Activated CD4-positive, alpha-beta T cell treated with anti-CD3 and anti-CD28 coated beads, Interleukin-2, amount 10 ng/mL, durations not matched to agents 24 days and 14 days (primary cell): Measurements from ENCODE around the gene MAP3K10. TPM values are rescaled to one million over a fixed set of nuclear protein-coding genes. Genes with fewer than 3 reads are reported as not detected.

Experiments used
- DNase-seq: peaks from one replicate; pipeline ENCODE4 v3.0.0; 2022
- H3K27ac Mint-ChIP-seq: one replicate; pipeline ENCODE4 v1.8.0; 2022; ENCODE audit warnings: mild to moderate bottlenecking, mixed read lengths
- H3K27me3 Mint-ChIP-seq: one replicate; pipeline ENCODE4 v1.8.0; 2022; ENCODE audit warnings: mixed read lengths
- H3K36me3 Mint-ChIP-seq: one replicate; pipeline ENCODE4 v1.8.0; 2022; ENCODE audit warnings: low read depth, mild to moderate bottlenecking, mixed read lengths
- H3K4me1 Mint-ChIP-seq: one replicate; pipeline ENCODE4 v1.8.0; 2021; ENCODE audit warnings: mixed read lengths
- H3K4me3 Mint-ChIP-seq: one replicate; pipeline ENCODE4 v1.8.0; 2022; ENCODE audit warnings: mild to moderate bottlenecking, moderate library complexity, mixed read lengths
- H3K9me3 Mint-ChIP-seq: one replicate; pipeline ENCODE4 v1.8.0; 2021; ENCODE audit warnings: mixed read lengths
- intact Hi-C: fragments of 100-400 bp; cut with micrococcal nuclease; formaldehyde crosslinking; loops from one replicate; pipeline ENCODE4 v1.15.1; 2023
- total RNA-seq: library from RNA; stranded (reverse); gene quantifications from 2 replicates; pipeline ENCODE4 v1.2.3, GENCODE V29; 2022

MAP3K10 gene
- total RNA-seq, 1 donor from 2014 or later: 16.6 TPM

- peaks cover 7% of the 10 kb centered on the region for H3K36me3 Mint-ChIP-seq
- H3K27ac Mint-ChIP-seq: peak overlapping the region; percentile 66
- DNase-seq: no peak
- H3K4me3 Mint-ChIP-seq: no peak overlapping the region
- H3K9me3 Mint-ChIP-seq: no peaks in the 10 kb centered on the region
- intact Hi-C loops: no loop called here
- H3K27me3 Mint-ChIP-seq: peaks cover 34% of the 10 kb centered on the region
- peaks cover 19% of the 10 kb centered on the region for H3K4me1 Mint-ChIP-seq
Measured at GRCh38 chr19:40229484-40229883, 38.3 kb downstream of the MAP3K10 start.

GRCh38 chr19:40229926-40230417 lies 38.7 kb downstream of the MAP3K10 start:
- intact Hi-C loops: no loop called here
- Mint-ChIP-seq H3K9me3 (no peaks in the 10 kb centered on the region), H3K27ac (no peak overlapping the region), H3K36me3 (peaks cover 11% of the 10 kb centered on the region), H3K4me3 (no peak overlapping the region), H3K4me1 (peaks cover 19% of the 10 kb centered on the region), H3K27me3 (peaks cover 30% of the 10 kb centered on the region)
- DNase-seq: no peak

- Mint-ChIP-seq H3K36me3 (peaks cover 14% of the 10 kb centered on the region), H3K27ac (peak overlapping the region; percentile 11)
- intact Hi-C loops: no loop called here
Measured at GRCh38 chr19:40231057-40231456, 39.8 kb downstream of the MAP3K10 start.

GRCh38 chr19:40231544-40232424 lies 40.6 kb downstream of the MAP3K10 start:
- Mint-ChIP-seq H3K4me3 (no peak overlapping the region), H3K4me1 (peaks cover 13% of the 10 kb centered on the region), H3K9me3 (no peaks in the 10 kb centered on the region), H3K27me3 (peaks cover 15% of the 10 kb centered on the region), H3K36me3 (peaks cover 15% of the 10 kb centered on the region), H3K27ac (no peak overlapping the region)
- intact Hi-C loops: no loop called here
- DNase-seq: no peak

More at GRCh38 chr19:40231057-40231456, 39.8 kb downstream of the MAP3K10 start:
- H3K4me3 Mint-ChIP-seq: no peak overlapping the region
- no peak for DNase-seq
- no peaks in the 10 kb centered on the region for H3K9me3 Mint-ChIP-seq
- H3K4me1 Mint-ChIP-seq: peaks cover 14% of the 10 kb centered on the region
- peaks cover 20% of the 10 kb centered on the region for H3K27me3 Mint-ChIP-seq

- H3K4me3 Mint-ChIP-seq: no peak overlapping the region
- peaks cover 10% of the 10 kb centered on the region for H3K27me3 Mint-ChIP-seq
- H3K9me3 Mint-ChIP-seq: no peaks in the 10 kb centered on the region
- intact Hi-C loops: no loop called here
- no peak for DNase-seq
- peaks cover 15% of the 10 kb centered on the region for H3K4me1 Mint-ChIP-seq
- H3K36me3 Mint-ChIP-seq: peaks cover 19% of the 10 kb centered on the region
- H3K27ac Mint-ChIP-seq: no peak overlapping the region
Measured at GRCh38 chr19:40232479-40232878, 41.3 kb downstream of the MAP3K10 start.

- Mint-ChIP-seq H3K27ac (no peak overlapping the region), H3K36me3 (peaks cover 23% of the 10 kb centered on the region), H3K27me3 (peaks cover 4% of the 10 kb centered on the region), H3K9me3 (no peaks in the 10 kb centered on the region), H3K4me3 (no peak overlapping the region), H3K4me1 (peaks cover 15% of the 10 kb centered on the region)
- intact Hi-C loops: no loop called here
- DNase-seq: no peak
Measured at GRCh38 chr19:40232949-40233810, 42.0 kb downstream of the MAP3K10 start.

- peaks cover 2% of the 10 kb centered on the region for H3K27me3 Mint-ChIP-seq
- no peak for DNase-seq
- H3K36me3 Mint-ChIP-seq: peaks cover 28% of the 10 kb centered on the region
- no peak overlapping the region for H3K27ac Mint-ChIP-seq
- H3K4me1 Mint-ChIP-seq: peaks cover 14% of the 10 kb centered on the region
- H3K9me3 Mint-ChIP-seq: no peaks in the 10 kb centered on the region
- intact Hi-C loops: no loop called here
- no peak overlapping the region for H3K4me3 Mint-ChIP-seq
Measured at GRCh38 chr19:40233811-40234389, 42.7 kb downstream of the MAP3K10 start.

- intact Hi-C loops: no loop called here
- no peak overlapping the region for H3K27ac Mint-ChIP-seq
- H3K36me3 Mint-ChIP-seq: peaks cover 34% of the 10 kb centered on the region
Measured at GRCh38 chr19:40234429-40235237, 43.4 kb downstream of the MAP3K10 start.

GRCh38 chr19:40235238-40236025 lies 44.2 kb downstream of the MAP3K10 start:
- H3K9me3 Mint-ChIP-seq: no peaks in the 10 kb centered on the region
- no peak overlapping the region for H3K4me3 Mint-ChIP-seq
- no peak for DNase-seq
- H3K27ac Mint-ChIP-seq: no peak overlapping the region
- peaks cover 35% of the 10 kb centered on the region for H3K36me3 Mint-ChIP-seq
- H3K4me1 Mint-ChIP-seq: peaks cover 5% of the 10 kb centered on the region
- no peaks in the 10 kb centered on the region for H3K27me3 Mint-ChIP-seq
- intact Hi-C loops: no loop called here

More at GRCh38 chr19:40234429-40235237, 43.4 kb downstream of the MAP3K10 start:
- Mint-ChIP-seq H3K27me3 (no peaks in the 10 kb centered on the region), H3K9me3 (no peaks in the 10 kb centered on the region), H3K4me1 (peaks cover 9% of the 10 kb centered on the region), H3K4me3 (no peak overlapping the region)
- DNase-seq: no peak

- peaks cover 4% of the 10 kb centered on the region for H3K4me1 Mint-ChIP-seq
- H3K4me3 Mint-ChIP-seq: no peak overlapping the region
- intact Hi-C loops: no loop called here
- no peak for DNase-seq
- peaks cover 35% of the 10 kb centered on the region for H3K36me3 Mint-ChIP-seq
- no peaks in the 10 kb centered on the region for H3K9me3 Mint-ChIP-seq
- no peaks in the 10 kb centered on the region for H3K27me3 Mint-ChIP-seq
- no peak overlapping the region for H3K27ac Mint-ChIP-seq
Measured at GRCh38 chr19:40236026-40236355, 44.8 kb downstream of the MAP3K10 start.

- intact Hi-C loops: no loop called here
- H3K27ac Mint-ChIP-seq: no peak overlapping the region
- DNase-seq: no peak
- H3K27me3 Mint-ChIP-seq: no peaks in the 10 kb centered on the region
- peaks cover 38% of the 10 kb centered on the region for H3K36me3 Mint-ChIP-seq
- peaks cover 2% of the 10 kb centered on the region for H3K4me1 Mint-ChIP-seq
- no peak overlapping the region for H3K4me3 Mint-ChIP-seq
- H3K9me3 Mint-ChIP-seq: no peaks in the 10 kb centered on the region
Measured at GRCh38 chr19:40236366-40236765, 45.1 kb downstream of the MAP3K10 start.

- intact Hi-C loops: no loop called here
- Mint-ChIP-seq H3K4me3 (no peak overlapping the region), H3K36me3 (peaks cover 44% of the 10 kb centered on the region)
Measured at GRCh38 chr19:40237791-40238190, 46.6 kb downstream of the MAP3K10 start.

More at GRCh38 chr19:40237791-40238190, 46.6 kb downstream of the MAP3K10 start:
- no peak for DNase-seq
- H3K27ac Mint-ChIP-seq: no peak overlapping the region
- peaks cover 2% of the 10 kb centered on the region for H3K4me1 Mint-ChIP-seq
- H3K27me3 Mint-ChIP-seq: no peaks in the 10 kb centered on the region
- H3K9me3 Mint-ChIP-seq: no peaks in the 10 kb centered on the region
